ENCODE measurements around the gene IRF8.

IRF8 gene

DNA sequence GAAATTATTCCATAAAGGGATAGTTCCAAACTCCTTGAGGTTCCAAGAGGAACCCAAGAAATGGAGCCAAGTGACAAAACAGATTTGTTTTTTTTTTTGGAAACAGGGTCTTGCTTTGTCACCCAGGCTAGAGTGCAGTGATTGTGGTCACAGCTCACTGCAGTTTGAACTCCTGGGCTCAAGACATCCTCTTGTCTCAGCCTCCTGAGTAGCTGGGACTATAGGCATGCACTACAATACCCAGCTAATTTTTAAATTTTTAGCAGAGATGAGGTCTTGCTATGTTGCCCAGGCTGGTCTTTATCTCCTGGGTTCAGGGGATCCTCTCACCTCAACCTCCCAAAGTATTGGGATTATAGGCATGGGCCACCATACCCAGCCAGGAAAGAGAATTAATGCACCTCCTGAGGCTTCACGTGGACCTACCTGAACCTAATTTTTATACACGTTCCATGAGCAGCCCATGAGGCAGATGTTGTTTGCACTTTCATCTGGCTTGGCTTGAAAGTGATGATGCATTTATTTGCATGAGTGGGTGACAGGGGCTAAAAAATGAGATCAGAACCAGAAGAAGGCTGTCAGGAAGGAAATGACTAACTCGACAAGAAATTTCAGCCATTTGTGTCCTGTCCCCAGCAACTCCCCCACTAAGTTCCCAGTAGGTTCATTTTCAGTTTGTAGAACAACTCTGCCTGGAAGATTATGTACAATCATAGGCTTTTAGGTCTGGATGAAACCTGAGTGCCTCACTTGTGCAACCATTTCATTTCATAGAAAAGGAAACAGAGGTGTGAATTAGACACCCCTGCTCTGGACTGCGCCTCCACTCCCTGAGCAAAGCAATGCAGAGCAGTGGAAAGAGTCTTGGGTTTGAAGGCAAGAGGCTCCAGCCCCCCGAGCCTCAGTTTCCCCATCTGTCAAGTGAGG lies 10.3 kb upstream of the IRF8 start:
- TF ChIP-seq, protein P1, sequence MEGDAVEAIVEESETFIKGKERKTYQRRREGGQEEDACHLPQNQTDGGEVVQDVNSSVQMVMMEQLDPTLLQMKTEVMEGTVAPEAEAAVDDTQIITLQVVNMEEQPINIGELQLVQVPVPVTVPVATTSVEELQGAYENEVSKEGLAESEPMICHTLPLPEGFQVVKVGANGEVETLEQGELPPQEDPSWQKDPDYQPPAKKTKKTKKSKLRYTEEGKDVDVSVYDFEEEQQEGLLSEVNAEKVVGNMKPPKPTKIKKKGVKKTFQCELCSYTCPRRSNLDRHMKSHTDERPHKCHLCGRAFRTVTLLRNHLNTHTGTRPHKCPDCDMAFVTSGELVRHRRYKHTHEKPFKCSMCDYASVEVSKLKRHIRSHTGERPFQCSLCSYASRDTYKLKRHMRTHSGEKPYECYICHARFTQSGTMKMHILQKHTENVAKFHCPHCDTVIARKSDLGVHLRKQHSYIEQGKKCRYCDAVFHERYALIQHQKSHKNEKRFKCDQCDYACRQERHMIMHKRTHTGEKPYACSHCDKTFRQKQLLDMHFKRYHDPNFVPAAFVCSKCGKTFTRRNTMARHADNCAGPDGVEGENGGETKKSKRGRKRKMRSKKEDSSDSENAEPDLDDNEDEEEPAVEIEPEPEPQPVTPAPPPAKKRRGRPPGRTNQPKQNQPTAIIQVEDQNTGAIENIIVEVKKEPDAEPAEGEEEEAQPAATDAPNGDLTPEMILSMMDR (conservative IDR thresholded peaks at IDR 0.05) = no peak
- no peak overlapping the region for H3K27ac ChIP-seq

DNA sequence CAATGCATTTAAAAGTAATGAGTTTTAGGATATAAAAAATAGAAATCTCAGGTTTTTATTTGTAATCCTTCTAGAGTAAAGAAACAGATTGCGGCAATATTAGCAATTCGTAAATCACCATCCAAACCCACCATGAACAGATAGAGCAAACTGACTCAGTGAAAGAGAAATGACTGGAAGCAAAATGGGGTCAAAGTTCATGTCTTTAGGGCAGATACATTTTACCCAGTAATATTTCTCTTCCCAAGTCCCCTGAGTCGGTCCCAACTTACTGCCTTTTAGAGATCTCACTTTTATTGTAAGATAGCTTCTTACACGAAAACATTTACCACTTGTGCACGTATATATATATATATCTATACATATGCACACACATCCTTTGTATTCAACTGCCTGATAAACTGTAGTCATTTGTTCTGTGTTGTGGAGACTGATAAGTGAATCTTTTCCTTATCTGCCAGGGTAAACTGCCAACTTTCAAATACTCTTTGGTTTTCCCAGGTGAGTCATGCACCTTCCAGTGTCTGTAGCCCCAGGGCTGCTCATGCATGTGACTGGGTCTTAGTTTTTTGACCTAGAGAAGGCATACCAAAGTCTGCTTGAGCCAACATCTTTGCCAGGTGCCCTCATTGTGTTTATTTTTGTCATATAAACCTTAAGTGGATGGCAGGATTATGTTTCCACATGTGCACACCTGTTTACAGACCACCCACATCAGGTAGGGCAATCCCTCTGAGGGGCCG lies 7.8 kb upstream of the IRF8 start:
- TF ChIP-seq, protein P1 (conservative IDR thresholded peaks at IDR 0.05) = no peak
- H3K27ac ChIP-seq = no peak overlapping the region

DNA sequence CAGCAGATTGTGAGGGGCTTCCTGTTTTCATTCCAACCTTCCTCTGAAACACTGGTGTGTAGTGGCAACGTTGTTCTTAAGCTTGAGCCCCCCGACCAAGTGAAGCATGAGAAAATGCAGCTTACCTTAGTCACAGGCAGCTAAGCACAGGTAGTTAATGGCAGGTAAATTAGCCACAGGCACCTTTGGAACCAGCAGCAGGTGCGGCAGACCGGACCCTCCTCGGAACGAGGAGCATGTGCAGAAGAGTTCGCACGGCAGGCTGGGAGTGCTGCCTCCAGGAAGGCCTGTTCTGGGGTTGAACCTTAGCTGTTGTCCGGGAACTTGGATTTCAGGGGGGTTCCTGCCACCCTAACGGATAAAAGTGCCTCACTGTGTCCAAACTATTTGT lies 7.2 kb upstream of the IRF8 start:
- TF ChIP-seq, protein P1 (conservative IDR thresholded peaks at IDR 0.05) = no peak
- H3K27ac ChIP-seq = no peak overlapping the region

DNA sequence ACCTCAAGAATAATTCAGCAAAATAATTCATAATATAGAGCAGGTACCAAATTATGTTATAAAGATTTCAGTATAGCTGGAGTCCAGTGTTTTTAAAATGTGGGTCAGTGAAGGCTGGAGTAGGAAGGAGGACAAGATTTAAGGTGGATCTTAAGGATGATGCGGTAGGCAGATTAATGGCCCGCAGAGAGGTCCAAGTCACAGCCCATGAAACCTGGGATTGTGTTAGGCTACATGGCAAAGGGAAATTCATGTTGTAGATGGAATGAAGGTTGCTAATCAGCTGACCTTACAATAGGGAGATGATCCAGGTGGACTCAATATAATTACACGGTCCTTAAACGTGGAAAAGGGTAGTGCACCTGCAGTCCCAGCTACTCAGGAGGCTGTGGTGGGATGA lies 6.2 kb upstream of the IRF8 start:
- no peak overlapping the region for H3K27ac ChIP-seq

DNA sequence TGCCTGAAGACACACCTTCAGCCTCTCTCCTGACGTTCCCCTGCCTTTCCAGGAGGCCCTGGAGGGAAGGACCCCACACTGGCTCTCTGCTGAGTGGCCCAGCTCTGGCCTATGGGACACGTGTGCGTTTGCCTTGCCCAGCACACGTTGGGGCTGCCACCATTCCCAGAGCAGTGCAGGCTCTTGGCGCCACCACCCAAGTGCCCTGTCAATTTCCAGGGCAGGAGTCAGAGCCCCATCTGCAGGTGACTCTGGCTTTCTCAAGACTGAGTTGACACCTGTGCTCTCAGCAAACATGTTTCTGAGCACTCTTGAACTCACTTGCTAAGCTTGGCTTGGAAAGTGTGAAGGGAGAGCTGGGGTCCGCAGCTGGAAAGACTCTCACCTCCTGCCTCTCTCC lies 4.7 kb upstream of the IRF8 start:
- TF ChIP-seq, protein P1 (conservative IDR thresholded peaks at IDR 0.05) = 0 out of 2 replicates have a peak, but pooled peaks have one; percentile 20
- no peak overlapping the region for H3K27ac ChIP-seq

More for the DNA sequence above, 6.2 kb upstream of the IRF8 start:
- TF ChIP-seq, protein P1 (conservative IDR thresholded peaks at IDR 0.05) = no peak

DNA sequence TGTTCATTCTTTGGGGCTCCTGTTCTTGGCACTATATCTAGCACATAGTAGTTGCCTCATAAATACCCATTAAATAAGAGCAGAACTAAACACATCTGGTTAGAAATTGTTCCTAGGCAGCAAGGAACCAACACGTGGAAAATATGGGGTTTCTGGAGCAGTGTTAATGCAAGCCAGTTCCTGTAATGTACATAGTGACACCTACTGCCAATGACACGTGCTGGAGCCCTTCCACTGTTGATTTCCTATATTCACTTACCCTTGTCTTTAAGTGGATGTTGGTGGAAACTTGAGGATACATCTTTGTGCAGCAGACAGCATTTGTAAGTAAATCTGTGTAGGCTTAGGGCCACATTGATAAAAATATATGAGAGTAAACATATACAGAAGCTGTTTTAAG lies 1.6 kb upstream of the IRF8 start:
- H3K27ac ChIP-seq = no peak overlapping the region
- TF ChIP-seq, protein P1 (conservative IDR thresholded peaks at IDR 0.05) = no peak

DNA sequence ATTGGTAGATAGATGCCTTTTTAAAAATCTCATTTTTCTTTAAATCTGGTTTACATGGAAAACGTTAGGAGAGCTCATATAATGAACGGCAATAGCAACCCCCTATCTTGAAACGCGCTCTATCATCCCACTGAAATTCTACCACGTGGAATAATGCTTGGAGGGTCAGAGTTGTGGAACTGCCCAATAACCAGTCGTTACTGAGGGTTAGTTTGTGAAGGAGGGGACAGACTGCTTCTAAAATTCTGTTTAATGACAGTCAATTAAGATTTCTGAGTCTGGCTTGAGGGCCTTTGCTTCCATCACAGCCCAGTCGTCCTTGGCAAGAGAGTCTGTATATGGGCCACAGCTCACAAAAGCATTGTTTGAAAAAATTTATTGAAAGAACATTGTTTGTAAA lies 482 bp downstream of the IRF8 start:
- peak overlapping the region; percentile 37 for H3K27ac ChIP-seq

More for the DNA sequence above, 482 bp downstream of the IRF8 start:
- TF ChIP-seq, protein P1 (conservative IDR thresholded peaks at IDR 0.05) = no peak

Data from VCaP (cell line).